IPS DF 4.7 (cell line): ENCODE data around the gene FCRL6.

ENCODE experiments used
- DNase-seq: peaks from one replicate; pipeline ENCODE4 v3.0.0-alpha.2; 2013; ENCODE audit warnings: low spot score; ENCODE audit errors: extremely low read depth

Gene FCRL6

GRCh38 chr1:159802111-159802510 lies at the start of gene FCRL6:
FCRL6 (plus strand) TSS chr1:159802360; CDS start chr1:159802425, 65 bp downstream.
- DNase-seq = no peak

- no peak for DNase-seq
Measured at GRCh38 chr1:159753386-159753785, 48.8 kb upstream of the FCRL6 start.

GRCh38 chr1:159755451-159756007 lies 46.6 kb upstream of the FCRL6 start:
- no peak for DNase-seq

- no peak for DNase-seq
Measured at GRCh38 chr1:159756397-159756796, 45.8 kb upstream of the FCRL6 start.

GRCh38 chr1:159763686-159764085 lies 38.5 kb upstream of the FCRL6 start:
- DNase-seq = no peak

- DNase-seq = no peak
Measured at GRCh38 chr1:159765806-159766205, 36.4 kb upstream of the FCRL6 start.

GRCh38 chr1:159771127-159771895 lies 30.8 kb upstream of the FCRL6 start:
- no peak for DNase-seq

GRCh38 chr1:159774465-159774864 lies 27.7 kb upstream of the FCRL6 start:
- no peak for DNase-seq

GRCh38 chr1:159775716-159776115 lies 26.4 kb upstream of the FCRL6 start:
- no peak for DNase-seq

- no peak for DNase-seq
Measured at GRCh38 chr1:159778266-159778665, 23.9 kb upstream of the FCRL6 start.

- DNase-seq = no peak
Measured at GRCh38 chr1:159779403-159779851, 22.7 kb upstream of the FCRL6 start.

GRCh38 chr1:159780583-159781582 lies 21.3 kb upstream of the FCRL6 start, which contains the start of gene DUSP23:
DUSP23 (plus strand) TSS chr1:159780962; CDS start chr1:159781101, 139 bp downstream.
- DNase-seq = peak; percentile 91

- DNase-seq = no peak
Measured at GRCh38 chr1:159781992-159782391, 20.2 kb upstream of the FCRL6 start.

- no peak for DNase-seq
Measured at GRCh38 chr1:159783724-159784123, 18.4 kb upstream of the FCRL6 start.

- no peak for DNase-seq
Measured at GRCh38 chr1:159786465-159786864, 15.7 kb upstream of the FCRL6 start.

GRCh38 chr1:159786966-159787365 lies 15.2 kb upstream of the FCRL6 start:
- no peak for DNase-seq

- no peak for DNase-seq
Measured at GRCh38 chr1:159790237-159790917, 11.8 kb upstream of the FCRL6 start.

GRCh38 chr1:159791031-159791430 lies 11.1 kb upstream of the FCRL6 start:
- no peak for DNase-seq

- DNase-seq = no peak
Measured at GRCh38 chr1:159791461-159791860, 10.7 kb upstream of the FCRL6 start.

- no peak for DNase-seq
Measured at GRCh38 chr1:159795534-159795933, 6.6 kb upstream of the FCRL6 start.

- peak; percentile 78 for DNase-seq
Measured at GRCh38 chr1:159798893-159799292, 3.3 kb upstream of the FCRL6 start.
